GM18519 (cell line): ENCODE data around the gene GPX5.

ENCODE experiments used
- ATAC-seq: cut with Tn5 transposase; IDR thresholded peaks from one replicate; pipeline ENCODE4 v1.9.1; 2021; ENCODE audit warnings: mild to moderate bottlenecking, moderate library complexity; ENCODE audit not compliant: unreplicated experiment, low FRiP score

The GPX5 gene

DNA sequence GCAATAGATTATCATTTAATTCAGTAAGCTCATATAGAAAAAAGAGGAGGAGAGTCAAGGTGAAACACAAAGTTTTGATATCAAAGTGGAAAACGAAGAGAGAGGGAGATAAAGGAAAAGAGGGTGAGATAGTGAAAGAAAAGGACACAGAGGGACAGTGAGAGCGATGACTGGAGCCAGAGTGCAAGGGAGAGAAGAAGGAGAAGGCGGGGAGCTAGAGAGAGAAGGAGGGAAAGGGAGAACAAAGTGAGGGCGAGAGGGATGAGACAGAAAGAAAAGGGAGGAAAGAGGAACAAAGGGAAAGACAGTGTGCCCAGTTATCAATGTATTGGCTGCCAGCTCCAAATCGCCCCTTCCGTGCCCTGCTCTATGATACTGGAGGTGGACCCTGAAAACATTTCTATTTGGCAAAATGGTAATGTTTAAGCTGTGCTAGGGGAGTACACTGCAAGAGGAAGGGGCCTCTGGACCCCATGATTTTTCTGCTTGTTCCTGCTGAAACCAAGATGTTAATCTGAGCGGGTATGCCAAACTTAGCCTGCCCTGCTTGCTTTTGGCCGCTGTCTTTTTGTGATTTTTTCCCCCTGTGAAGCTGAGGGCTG, 27.8 kb downstream of the GPX5 start:
- ATAC-seq = no peak

DNA sequence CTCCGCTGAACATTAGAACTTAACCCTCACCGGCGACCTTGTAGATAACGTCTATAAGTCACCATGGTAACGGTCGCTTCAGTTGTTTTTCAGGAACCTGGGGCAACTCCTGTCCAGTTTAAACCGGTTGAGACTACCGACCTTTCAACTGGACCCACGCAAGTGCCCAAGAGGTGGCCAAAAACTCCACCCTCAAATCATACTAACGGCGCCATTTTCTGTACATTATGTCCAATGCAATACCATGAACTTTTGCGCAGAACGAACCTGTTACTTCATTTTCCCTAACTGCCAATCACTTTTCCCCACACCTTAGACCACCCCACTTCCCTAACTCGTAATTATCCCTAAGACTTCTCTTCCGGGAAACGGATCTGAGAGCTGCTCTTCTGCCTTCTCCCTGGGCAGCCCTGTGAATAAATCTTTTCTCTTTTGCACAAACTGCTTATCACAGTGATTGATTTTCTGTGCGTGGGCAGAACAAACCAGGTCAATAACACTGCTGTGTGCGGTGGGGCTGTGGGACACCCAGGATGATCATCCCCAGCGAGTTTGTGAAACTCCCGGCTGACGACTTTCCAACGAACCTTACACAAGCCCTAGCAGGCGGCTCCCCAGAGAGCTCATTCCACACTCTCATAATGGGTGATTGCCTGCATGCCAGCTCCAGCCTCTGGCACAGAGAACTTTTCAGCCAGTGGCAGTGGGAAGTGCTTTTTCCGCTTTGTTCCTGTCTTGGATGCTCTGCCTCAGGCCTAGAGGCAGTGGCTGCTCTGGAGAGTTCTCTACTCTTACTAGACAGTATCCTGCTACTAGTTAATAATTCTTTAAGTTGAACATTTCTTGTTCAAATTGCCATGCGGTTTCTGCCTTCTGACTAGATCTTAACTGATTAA, 28.6 kb downstream of the GPX5 start:
- ATAC-seq = no peak

DNA sequence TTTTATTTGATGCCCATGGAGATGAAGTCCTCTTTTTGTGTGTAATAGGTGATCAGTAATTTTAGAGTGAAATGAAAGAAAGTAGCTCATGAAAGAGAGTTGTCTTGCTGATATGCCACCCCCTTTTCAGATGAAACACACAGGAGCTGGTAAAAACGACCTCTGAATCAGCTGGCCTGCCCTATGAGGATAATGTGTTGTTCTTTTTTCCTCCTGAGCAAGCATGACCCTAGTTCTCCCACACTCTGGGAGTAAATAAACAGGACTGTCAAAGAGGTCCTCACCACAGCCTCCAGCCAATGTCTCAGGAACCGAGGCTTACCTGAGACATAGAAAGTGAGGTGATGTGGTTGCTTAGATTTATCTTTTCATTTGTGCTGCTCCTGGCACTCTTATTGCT, 29.5 kb downstream of the GPX5 start:
- no peak for ATAC-seq

DNA sequence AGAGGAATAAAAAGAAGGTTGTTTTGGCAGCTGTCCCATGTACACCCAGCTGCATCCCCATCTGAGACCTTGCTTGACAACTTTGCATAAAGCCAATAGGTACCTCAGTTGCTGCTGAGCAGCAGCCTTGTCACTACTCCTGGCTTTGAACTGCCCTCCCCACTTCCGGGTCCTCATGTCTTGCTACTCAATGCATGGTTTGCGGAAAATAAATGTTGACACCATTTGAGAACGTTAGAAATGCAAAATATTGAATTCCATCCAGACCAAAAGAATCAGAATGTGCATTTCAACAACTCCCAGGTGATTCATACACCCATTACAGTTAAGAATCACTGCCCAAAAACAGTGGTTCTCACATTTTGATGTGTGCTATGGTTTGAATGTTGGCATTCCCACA, 32.9 kb downstream of the GPX5 start:
- no peak for ATAC-seq

DNA sequence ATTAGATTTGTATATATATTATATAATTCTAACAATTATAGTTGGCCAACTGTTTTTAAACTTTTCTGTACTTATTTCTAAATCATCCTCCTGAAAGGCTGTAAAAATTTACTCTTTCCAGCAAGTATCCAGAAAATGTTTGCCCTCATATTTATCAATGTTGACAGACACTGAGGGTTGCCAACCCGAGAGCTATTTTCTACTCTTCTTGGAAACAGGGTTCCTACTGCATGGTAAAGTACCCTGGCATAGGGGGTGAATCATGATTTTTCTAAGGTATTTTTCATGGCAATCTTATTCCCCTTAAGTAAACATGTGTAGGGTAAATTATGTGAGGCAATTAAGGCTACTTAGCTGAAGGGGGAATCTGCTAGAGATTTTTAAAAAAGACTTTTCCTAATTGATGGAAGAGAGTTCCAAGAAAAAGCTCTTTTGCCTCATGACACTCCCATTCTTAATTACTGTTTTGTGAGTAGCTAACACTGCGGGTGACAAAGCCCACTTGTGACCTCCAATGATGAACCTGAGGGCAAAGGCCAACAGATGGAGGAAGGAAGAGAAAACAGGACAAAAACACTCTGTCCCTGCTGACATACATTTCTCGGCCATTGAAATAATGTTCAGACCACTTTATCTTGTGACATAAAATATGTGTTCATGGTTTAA, 37.9 kb downstream of the GPX5 start:
- ATAC-seq = no peak

DNA sequence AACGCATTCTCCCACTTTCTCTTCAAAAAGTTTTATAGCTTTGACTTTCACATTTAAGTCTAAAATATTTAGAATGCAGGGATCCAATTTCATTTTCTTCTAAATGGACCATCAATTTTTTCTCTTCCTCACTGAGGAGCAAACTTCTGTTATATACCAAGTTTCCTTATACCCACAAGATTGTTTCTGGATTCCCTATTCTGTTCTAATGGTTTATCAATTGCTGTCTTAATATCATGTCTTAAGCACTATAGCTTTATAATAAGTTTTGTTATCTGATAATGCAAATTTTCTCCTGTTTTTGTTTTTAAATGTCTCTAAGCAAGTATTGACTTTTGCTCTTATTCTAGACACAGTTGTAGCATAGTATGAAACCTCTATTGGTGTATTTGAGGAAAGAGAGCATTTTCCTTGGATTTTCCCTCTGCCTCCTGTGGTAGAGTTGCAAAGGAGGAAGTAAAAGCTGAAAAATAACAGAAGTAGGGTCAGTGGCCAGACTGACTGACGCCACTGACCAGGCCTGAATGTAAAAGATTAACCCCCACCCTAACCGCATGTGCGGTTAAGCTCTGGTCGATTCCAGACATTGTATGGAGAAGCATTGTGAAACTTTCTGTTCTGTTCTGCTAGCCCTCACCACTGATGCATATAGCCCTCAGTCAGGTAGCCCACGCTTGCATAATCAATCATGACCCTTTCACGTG, 40.3 kb downstream of the GPX5 start:
- ATAC-seq = no peak

DNA sequence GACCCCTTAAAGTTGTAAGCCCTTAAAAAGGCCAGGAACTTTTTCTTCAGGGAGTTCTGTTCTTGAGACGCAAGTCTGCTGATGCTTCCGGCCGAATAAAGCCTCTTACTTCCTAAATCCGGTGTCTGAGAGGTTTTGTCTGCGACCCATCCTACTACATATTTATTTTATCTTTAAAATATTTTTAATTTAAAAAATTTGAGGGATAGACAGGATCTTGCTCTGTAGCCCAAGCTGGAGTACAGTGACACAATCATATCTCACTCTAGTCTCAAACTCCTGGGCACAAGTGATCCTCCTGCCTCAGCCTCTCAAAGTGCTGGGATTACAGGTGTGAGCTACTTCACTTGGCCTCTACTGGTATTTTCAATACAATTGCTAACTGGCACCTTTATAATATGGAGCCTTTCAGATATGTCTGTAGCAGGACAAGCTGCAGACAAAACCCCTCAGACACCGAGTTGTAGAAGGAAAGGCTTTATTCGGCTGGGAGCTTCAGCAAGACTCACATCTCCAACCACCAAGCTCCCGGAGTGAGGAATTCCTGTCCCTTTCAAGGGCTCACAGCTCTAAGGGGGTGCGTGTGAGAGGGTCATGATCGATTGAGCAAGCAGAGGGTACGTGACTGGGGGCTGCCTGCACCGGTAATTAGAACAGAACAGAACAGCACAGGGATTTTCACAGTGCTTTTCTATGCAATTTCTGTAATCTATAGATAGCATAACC, 41.0 kb downstream of the GPX5 start:
- ATAC-seq = no peak

DNA sequence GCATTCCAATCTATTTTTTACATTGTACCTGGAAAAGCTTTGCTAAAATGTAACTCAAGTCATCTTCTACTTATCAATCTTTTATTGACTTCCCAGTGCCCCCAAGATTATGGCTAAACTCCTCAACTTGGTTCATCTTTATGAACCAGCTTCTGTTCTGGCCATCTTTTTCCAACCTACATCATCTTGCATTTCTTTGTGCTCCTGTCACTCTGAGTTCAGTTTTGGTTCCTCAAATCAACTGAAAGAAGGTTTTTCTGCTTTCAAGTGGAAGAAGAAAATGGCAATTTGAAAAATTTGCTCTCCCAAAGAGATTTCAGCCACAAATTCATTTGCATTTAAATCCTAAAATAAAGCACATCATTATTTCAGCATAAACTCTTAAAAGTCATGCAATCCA, 41.8 kb downstream of the GPX5 start:
- ATAC-seq = no peak

DNA sequence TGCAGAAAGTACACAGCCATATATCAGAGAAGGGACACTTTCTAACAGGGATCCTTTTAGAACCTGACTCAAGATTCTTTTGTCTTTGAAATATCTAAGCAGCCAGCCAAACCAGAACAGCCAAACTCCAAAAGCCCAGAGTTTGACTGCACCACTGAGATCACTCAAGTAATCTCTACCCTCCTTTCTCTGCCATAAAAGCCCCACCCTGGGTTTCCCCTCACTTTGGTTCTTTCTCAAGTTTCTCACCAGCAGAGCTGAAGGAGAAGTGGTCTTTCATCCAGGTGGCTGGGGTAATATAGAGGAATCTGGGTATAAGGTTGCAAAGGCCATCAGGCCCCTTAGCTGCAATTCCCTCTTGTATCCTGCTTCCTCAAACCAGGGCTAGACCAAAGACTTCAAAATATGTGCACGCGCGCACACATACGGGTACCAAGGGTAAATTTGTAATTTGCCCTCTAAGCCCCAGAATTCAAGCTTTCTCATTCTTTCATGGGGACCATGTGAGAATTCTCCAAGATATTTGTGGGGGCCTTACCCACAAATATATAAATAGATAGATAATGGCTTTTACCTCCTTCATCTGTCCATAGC, 42.9 kb downstream of the GPX5 start:
- ATAC-seq = no peak

DNA sequence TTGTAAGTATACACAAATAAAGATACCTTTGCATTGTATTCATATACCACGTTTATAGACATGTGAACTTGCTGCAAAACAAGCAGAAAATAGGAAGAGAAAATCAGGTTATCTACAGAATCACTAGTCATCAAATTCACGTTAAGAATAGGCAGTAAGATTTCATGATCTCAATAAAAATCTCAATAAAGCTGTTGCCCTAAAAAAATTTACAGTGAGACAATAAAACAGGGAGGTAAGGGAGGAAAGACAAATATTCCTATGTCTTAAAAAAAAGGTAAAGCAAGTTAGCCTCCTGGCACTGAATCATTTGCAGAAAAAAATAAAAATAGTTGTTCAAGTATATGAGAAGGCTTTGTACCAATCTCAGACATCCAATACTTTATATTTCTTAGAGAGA, 44.1 kb downstream of the GPX5 start:
- ATAC-seq = no peak

DNA sequence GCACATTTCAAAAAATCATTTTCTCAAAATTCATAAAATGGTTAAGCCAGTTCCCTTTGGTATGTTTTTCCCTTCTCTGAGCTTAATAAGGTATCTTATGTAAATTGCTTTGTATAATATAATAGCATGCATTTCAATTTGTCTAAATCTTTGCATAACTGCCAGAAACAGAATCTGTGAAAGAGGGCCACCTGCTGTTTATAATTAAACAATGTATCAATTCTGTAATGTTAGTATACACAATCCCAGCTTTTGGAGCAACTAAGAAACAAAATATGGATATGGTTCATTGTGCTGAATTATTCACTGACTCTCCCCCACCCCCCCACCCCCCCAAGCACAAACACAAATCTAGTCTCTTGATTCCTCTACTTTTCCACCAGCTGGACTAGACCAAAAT, 54.8 kb downstream of the GPX5 start:
- ATAC-seq = no peak

DNA sequence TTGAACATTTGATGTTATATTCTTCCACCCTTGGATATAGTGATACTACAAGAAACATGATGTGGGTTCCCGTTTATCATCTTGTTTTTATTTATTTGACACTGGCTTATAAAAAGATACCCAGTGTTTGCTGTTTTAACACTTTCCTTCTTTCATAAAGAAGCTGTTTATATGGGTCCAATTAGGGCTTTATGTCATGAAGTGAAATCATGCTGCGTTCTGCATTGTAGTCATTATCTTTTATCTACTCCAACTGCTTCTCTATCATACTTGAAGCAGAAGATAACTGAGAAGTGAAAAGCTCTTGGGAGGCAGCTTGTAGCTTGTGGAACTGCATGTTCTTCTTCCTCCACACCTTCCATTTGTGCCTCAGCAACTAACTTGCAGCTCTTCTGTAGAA, 57.8 kb downstream of the GPX5 start:
- no peak for ATAC-seq
